ENCODE results near the gene UBQLNL.

DNA sequence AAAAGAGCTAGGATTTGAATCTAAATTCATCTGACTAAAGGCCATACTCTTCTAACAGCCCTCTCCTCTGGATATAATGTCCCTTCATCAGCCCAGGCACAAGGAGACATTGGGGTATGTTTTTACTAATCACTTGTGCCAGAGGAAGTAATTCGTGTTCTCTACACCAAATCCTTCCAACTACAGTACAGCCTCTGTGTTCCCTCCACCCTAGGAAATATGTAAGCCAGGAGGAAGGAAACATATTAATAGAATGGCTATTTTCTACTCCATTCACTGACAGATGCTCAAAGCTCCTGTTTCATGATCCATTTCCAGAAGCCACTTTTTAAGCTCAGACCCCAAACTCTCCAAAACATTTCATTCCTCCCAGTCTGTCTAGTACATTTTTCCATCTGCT is 12.0 kb upstream of the UBQLNL start:
- TF ChIP-seq EZH2 (IDR thresholded peaks at IDR 0.05; ENCODE audit: borderline replicate concordance, low read length) (no peak), CTCF (conservative IDR thresholded peaks at IDR 0.05 in 1 of 2, IDR thresholded peaks at IDR 0.05 in 1 of 2; ENCODE audit: extremely low read depth in 1 of 2, insufficient read depth in 1 of 2, low read depth in 1 of 2, low read length in 2 of 2) (no peak)
